ENCODE data around the gene ARHGAP26. TPM values are rescaled to one million over a fixed set of nuclear protein-coding genes. Genes with fewer than 3 reads are reported as not detected.
"Not testable (repeated sequence)": the region's sequence is repeated elsewhere in the genome, so short reads cannot be mapped to it uniquely, and the experiment has no call there.

ARHGAP26 gene
- polyA plus RNA-seq, 3 donors: 9.5 to 14.5 (median 14.4) TPM

GRCh38 chr5:142902186-142902965 is 132.2 kb downstream of the ARHGAP26 start:
- no peak for DNase-seq

- no peak for DNase-seq
Observed at GRCh38 chr5:142904416-142904815, 134.2 kb downstream of the ARHGAP26 start.

- DNase-seq: no peak
Observed at GRCh38 chr5:142905348-142905747, 135.2 kb downstream of the ARHGAP26 start.

- DNase-seq: no peak
Observed at GRCh38 chr5:142906863-142907671, 136.9 kb downstream of the ARHGAP26 start.

- DNase-seq: no peak
Observed at GRCh38 chr5:142908659-142909058, 138.5 kb downstream of the ARHGAP26 start.

GRCh38 chr5:142910128-142910527 is 140.0 kb downstream of the ARHGAP26 start:
- DNase-seq: no peak

- DNase-seq: no peak
Observed at GRCh38 chr5:142911170-142911569, 141.0 kb downstream of the ARHGAP26 start.

- no peak for DNase-seq
Observed at GRCh38 chr5:142911775-142912174, 141.6 kb downstream of the ARHGAP26 start.

GRCh38 chr5:142913728-142914338 is 143.7 kb downstream of the ARHGAP26 start:
- no peak for DNase-seq

GRCh38 chr5:142915038-142915437 is 144.9 kb downstream of the ARHGAP26 start:
- DNase-seq: no peak

- no peak for DNase-seq
Observed at GRCh38 chr5:142915813-142916424, 145.7 kb downstream of the ARHGAP26 start.

- no peak for DNase-seq
Observed at GRCh38 chr5:142918959-142919635, 148.9 kb downstream of the ARHGAP26 start.

- DNase-seq: no peak
Observed at GRCh38 chr5:142920849-142921612, 150.9 kb downstream of the ARHGAP26 start.

- DNase-seq: no peak
Observed at GRCh38 chr5:142922223-142922952, 152.2 kb downstream of the ARHGAP26 start.

- DNase-seq: no peak
Observed at GRCh38 chr5:142924135-142924883, 154.1 kb downstream of the ARHGAP26 start.

GRCh38 chr5:142925795-142926194 is 155.6 kb downstream of the ARHGAP26 start:
- DNase-seq: no peak

GRCh38 chr5:142926549-142926948 is 156.4 kb downstream of the ARHGAP26 start:
- DNase-seq: no peak

GRCh38 chr5:142928999-142929398 is 158.8 kb downstream of the ARHGAP26 start:
- not testable (repeated sequence) for DNase-seq

- no peak for DNase-seq
Observed at GRCh38 chr5:142929587-142929986, 159.4 kb downstream of the ARHGAP26 start.

All from renal pelvis (tissue), 4 donors.